AG04450 (cell line): ENCODE data around the gene RGS6. TPM values are rescaled to one million over a fixed set of nuclear protein-coding genes. Genes with fewer than 3 reads are reported as not detected.

Source experiments
- CTCF ChIA-PET: fragments of 300-600, 350-600 bp; formaldehyde crosslinking; extraction: SDS; loops from one replicate; lab custom pipeline; 2022; ENCODE audit warnings: antibody characterized with exemption, inconsistent platforms; lab: Charles Lee
- POLR2A ChIA-PET: fragments of 350-600 bp; formaldehyde crosslinking; extraction: SDS; loops from one replicate; lab custom pipeline; 2021; ENCODE audit warnings: antibody characterized with exemption, inconsistent platforms; lab: Yijun Ruan, JAX
- DNase-seq: peaks from one replicate; pipeline ENCODE4 v3.0.0-alpha.2; 2011; ENCODE audit warnings: low read depth, low spot score
- H3K27ac ChIP-seq: one replicate; pipeline ENCODE4 v1.5.1; 2012; ENCODE audit warnings: low read depth, low read length, control low read depth
- H3K27me3 ChIP-seq: one replicate; pipeline ENCODE4 v1.6.0; 2012; ENCODE audit warnings: low read length; ENCODE audit not compliant: control insufficient read depth, insufficient read depth
- H3K4me3 ChIP-seq: 2 replicates; pipeline ENCODE4 v1.5.1; 2011; ENCODE audit warnings: mild to moderate bottlenecking, low read depth, low read length, control low read depth
- H3K9me3 ChIP-seq: 2 replicates; pipeline ENCODE4 v1.5.1; 2012; ENCODE audit warnings: low read length; ENCODE audit not compliant: control insufficient read depth, insufficient read depth
- polyA plus RNA-seq: library from polyadenylated mRNA; depleted of rRNA; stranded (reverse); fragments of >200 nt; gene quantifications from 2 replicates; pipeline ENCODE4 v1.2.3, GENCODE V29; 2011
- TF ChIP-seq, protein P1 (sequence below): IDR thresholded peaks from 2 replicates; pipeline ENCODE4 v1.5.1; 2011; ENCODE audit warnings: low read depth, low read length, control low read depth, inconsistent platforms

RGS6 gene
- polyA plus RNA-seq, 1 experiment: not detected

DNA sequence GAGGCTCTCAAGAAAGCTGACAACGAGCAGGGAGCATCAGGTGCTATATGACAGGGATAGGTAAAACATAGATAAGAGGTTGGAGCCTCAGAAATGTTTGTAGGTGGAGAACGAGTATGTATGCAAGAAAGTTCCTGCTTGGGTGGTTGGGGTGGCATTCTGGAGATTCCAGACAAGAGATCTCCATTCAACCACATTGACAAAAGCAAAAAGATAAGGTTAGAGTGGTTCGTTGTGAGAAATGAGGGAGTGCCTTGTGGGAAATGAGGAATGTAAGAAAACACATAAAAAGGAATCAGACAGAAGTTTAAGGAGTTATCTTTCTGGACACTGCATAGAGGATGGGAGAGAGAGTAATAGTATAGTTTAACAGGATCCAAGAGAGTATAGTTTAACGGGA is 671.4 kb downstream of the RGS6 start:
- H3K4me3 ChIP-seq: no peak overlapping the region
- CTCF ChIA-PET: no interaction called here
- POLR2A ChIA-PET: no interaction called here
- no peak for DNase-seq
- no peak overlapping the region for H3K27ac ChIP-seq
- H3K9me3 ChIP-seq: no peaks in the 10 kb centered on the region
- TF ChIP-seq, protein P1, sequence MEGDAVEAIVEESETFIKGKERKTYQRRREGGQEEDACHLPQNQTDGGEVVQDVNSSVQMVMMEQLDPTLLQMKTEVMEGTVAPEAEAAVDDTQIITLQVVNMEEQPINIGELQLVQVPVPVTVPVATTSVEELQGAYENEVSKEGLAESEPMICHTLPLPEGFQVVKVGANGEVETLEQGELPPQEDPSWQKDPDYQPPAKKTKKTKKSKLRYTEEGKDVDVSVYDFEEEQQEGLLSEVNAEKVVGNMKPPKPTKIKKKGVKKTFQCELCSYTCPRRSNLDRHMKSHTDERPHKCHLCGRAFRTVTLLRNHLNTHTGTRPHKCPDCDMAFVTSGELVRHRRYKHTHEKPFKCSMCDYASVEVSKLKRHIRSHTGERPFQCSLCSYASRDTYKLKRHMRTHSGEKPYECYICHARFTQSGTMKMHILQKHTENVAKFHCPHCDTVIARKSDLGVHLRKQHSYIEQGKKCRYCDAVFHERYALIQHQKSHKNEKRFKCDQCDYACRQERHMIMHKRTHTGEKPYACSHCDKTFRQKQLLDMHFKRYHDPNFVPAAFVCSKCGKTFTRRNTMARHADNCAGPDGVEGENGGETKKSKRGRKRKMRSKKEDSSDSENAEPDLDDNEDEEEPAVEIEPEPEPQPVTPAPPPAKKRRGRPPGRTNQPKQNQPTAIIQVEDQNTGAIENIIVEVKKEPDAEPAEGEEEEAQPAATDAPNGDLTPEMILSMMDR: no peak
- no peaks in the 10 kb centered on the region for H3K27me3 ChIP-seq

DNA sequence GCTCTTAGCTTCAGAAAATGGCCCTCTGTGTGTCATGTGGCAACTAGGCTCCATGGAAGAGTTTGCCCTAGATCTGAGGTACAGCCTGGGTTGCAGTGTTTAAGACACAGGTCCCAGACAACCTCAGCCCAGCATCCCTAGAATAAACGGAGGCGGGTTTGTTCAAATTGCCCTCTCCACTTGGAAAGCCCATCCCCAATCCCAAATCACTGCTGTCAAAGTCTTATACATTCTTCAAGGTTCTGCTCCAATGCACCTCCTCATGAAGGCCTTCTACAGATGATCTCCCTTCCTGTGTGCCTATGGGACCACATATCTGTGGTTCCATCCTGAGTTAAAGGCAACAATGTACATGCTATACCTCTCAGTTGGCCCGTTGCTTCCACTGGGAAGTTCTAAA is 671.9 kb downstream of the RGS6 start:
- DNase-seq: no peak

DNA sequence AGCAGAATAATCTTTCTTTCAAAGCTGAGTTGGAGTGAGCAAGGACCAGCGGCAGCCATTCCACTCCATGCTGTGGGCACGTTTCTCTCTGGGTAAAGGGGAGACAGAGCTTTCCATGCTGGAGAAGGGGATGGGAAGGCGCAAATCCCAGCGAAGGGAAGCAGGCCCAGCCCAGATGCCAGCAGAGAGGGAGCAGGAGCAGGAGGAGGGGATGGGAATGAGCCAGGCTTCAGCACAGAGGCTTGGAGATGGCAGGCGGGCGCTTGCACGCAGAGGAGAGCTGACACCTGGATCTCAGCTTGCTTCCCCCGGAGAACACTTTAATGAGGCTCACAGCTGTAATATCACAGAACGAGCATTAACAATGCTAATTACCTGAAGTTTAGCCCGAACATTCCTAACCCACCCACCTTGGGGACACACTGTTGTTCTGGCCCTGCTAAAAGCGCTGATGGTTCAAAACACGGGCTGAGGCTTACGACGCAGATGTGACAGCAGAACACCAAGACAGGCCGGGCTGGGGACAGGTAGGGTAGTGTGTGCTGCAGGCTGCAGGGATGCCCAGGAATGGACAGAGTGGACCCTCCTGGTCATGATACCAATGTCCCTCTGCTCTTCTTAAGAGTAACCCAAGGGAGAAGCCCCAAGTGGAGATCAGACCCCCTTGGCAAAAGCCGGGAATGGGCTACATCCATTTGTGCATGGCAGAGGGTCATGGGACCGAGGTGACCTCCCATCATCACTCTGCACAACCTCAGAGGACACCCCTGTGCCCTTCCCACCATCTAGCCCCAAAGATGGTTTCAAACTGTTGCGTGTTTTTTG is 673.1 kb downstream of the RGS6 start:
- TF ChIP-seq, protein P1: no peak

More for the DNA sequence above, 671.9 kb downstream of the RGS6 start:
- no peak overlapping the region for H3K4me3 ChIP-seq
- no peak overlapping the region for H3K27ac ChIP-seq
- TF ChIP-seq, protein P1: no peak
- H3K27me3 ChIP-seq: no peaks in the 10 kb centered on the region
- ChIA-PET CTCF (no interaction called here), POLR2A (no interaction called here)
- H3K9me3 ChIP-seq: no peaks in the 10 kb centered on the region

DNA sequence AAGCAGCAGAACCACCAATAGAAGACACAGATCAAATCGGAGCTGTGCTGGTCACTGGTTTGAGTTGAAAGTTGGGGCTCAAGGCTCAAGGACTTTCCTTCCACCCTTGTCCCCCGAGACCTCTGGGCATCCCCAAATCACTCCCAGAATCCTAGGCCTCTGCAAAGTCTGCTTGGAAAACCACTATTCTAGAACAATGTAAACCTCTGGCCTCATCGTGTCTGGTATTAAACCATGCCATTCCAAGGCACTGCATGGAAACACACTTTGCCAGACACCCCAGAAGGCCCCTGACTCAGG is 673.6 kb downstream of the RGS6 start:
- no peak for DNase-seq
- no peak overlapping the region for H3K4me3 ChIP-seq
- CTCF ChIA-PET: no interaction called here
- H3K27ac ChIP-seq: no peak overlapping the region
- TF ChIP-seq, protein P1: no peak
- no peaks in the 10 kb centered on the region for H3K27me3 ChIP-seq
- POLR2A ChIA-PET: no interaction called here
- H3K9me3 ChIP-seq: no peaks in the 10 kb centered on the region

More for the DNA sequence above, 673.1 kb downstream of the RGS6 start:
- Histone ChIP-seq H3K9me3 (no peaks in the 10 kb centered on the region), H3K27ac (no peak overlapping the region), H3K27me3 (no peaks in the 10 kb centered on the region), H3K4me3 (no peak overlapping the region)
- CTCF ChIA-PET: no interaction called here
- DNase-seq: no peak
- POLR2A ChIA-PET: no interaction called here

DNA sequence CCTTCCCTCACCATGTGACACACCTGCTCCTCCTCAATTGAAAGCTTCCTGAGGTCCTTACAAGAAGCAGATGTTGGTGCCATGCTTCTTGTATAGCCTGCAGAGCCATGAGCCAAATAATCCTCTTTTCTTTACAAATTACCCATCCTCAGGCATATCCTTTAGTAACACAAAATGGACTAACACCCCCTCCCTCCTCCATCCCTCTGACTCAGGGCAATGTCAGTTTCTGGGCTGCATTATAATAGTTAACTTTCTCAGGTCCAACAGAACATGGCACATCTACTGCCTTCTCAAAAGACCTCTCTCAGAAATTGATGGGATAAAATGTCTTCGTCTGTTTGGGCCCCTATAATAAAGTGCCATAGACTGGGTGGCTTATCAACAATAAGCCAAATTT is 674.6 kb downstream of the RGS6 start:
- Histone ChIP-seq H3K27me3 (no peaks in the 10 kb centered on the region), H3K4me3 (no peak overlapping the region), H3K9me3 (no peaks in the 10 kb centered on the region), H3K27ac (peak overlapping the region; percentile 100)
- POLR2A ChIA-PET: interaction anchor here (1.0 kb wide), 1 partner anchor 139 kb away, joined by 3 read pairs; no protein-coding TSS in a partner anchor
- TF ChIP-seq, protein P1: no peak
- DNase-seq: no peak
- CTCF ChIA-PET: no interaction called here
